Activated CD4-positive, alpha-beta T cell treated with anti-CD3 and anti-CD28 coated beads for 36 hours (primary cell): ENCODE results near the gene FRAT1. TPM values are rescaled to one million over a fixed set of nuclear protein-coding genes. Genes with fewer than 3 reads are reported as not detected.

ENCODE experiments used
- ATAC-seq: fragments of 200-7000 bp; cut with Tn5 transposase; one replicate; pipeline ENCODE4 v1.10.0; 2021; ENCODE audit warnings: mild to moderate bottlenecking, moderate library complexity
- CTCF ChIA-PET: fragments of 350-600 bp; sonication (Branson Sonifier 250); formaldehyde crosslinking; loops from one replicate; lab custom pipeline; 2021; ENCODE audit warnings: antibody characterized with exemption; lab: Charles Lee
- POLR2A ChIA-PET: fragments of 350-600 bp; sonication (Branson Sonifier 250); formaldehyde crosslinking; loops from one replicate; lab custom pipeline; 2021; ENCODE audit warnings: antibody characterized with exemption, inconsistent platforms; lab: Charles Lee
- DNase-seq: peaks from one replicate; pipeline ENCODE4 v3.0.0-alpha.2; 2020
- H3K27ac Mint-ChIP-seq: one replicate; pipeline ENCODE4 v1.8.0; 2021; ENCODE audit warnings: mixed read lengths
- H3K27me3 Mint-ChIP-seq: one replicate; pipeline ENCODE4 v1.8.0; 2021; ENCODE audit warnings: mixed read lengths
- H3K36me3 Mint-ChIP-seq: one replicate; pipeline ENCODE4 v1.8.0; 2021; ENCODE audit warnings: low read depth, mixed read lengths
- H3K4me1 Mint-ChIP-seq: one replicate; pipeline ENCODE4 v1.8.0; 2021; ENCODE audit warnings: mixed read lengths
- H3K4me3 Mint-ChIP-seq: one replicate; pipeline ENCODE4 v1.8.0; 2021; ENCODE audit warnings: mild to moderate bottlenecking, moderate library complexity, mixed read lengths
- H3K9me3 Mint-ChIP-seq: one replicate; pipeline ENCODE4 v1.8.0; 2021; ENCODE audit warnings: low read depth, mixed read lengths
- intact Hi-C, 2 experiments: fragments of 100-400 bp; cut with DNase I in 1 of 2; cut with micrococcal nuclease in 1 of 2; formaldehyde crosslinking; loops; one replicate each; pipeline versions ENCODE4 v1.14.2 to v1.15.1; 2022 to 2024; cut with DNase I, micrococcal nuclease
- total RNA-seq, 2 experiments: library from RNA; stranded (reverse); gene quantifications; one replicate each; pipeline ENCODE4 v1.2.3, GENCODE V29; 2021

FRAT1 gene
- total RNA-seq, 2 experiments from 2014 or later = 1.3 to 1.8 TPM

- H3K27me3 Mint-ChIP-seq = no peaks in the 10 kb centered on the region
- ATAC-seq (no peak), DNase-seq (no peak)
- ChIA-PET POLR2A (interaction anchor here (0.6 kb wide), 1 partner anchor 220 kb away, joined by 5 read pairs; no protein-coding TSS in a partner anchor), CTCF (interaction anchor here (1.0 kb wide), 1 partner anchor 8 kb away, joined by 3 read pairs; no protein-coding TSS in a partner anchor)
- H3K27ac Mint-ChIP-seq = no peak overlapping the region
- H3K4me1 Mint-ChIP-seq = peaks cover 45% of the 10 kb centered on the region
- no peaks in the 10 kb centered on the region for H3K9me3 Mint-ChIP-seq
- intact Hi-C loops = loop anchor here in 1 of 2 experiments (5.0 kb wide), 1 partner anchor 108 kb away; no protein-coding TSS in a partner anchor
- no peak overlapping the region for H3K4me3 Mint-ChIP-seq
- H3K36me3 Mint-ChIP-seq = peaks cover 8% of the 10 kb centered on the region
Measured at GRCh38 chr10:97325754-97326153, 6.7 kb downstream of the FRAT1 start.

- ChIA-PET POLR2A (no interaction called here), CTCF (interaction anchor here (0.6 to 1.1 kb wide), 5 partner anchors 19 to 139 kb away, joined by 3 to 4 read pairs (median 3); no protein-coding TSS in a partner anchor)
- H3K4me1 Mint-ChIP-seq = peaks cover 50% of the 10 kb centered on the region
- no peaks in the 10 kb centered on the region for H3K9me3 Mint-ChIP-seq
- H3K36me3 Mint-ChIP-seq = peaks cover 8% of the 10 kb centered on the region
- intact Hi-C loops = loop anchor here in 1 of 2 experiments (5.0 kb wide), 1 partner anchor 110 kb away; no protein-coding TSS in a partner anchor
- peak overlapping the region; percentile 74 for H3K27ac Mint-ChIP-seq
- H3K4me3 Mint-ChIP-seq = no peak overlapping the region
- H3K27me3 Mint-ChIP-seq = no peaks in the 10 kb centered on the region
- DNase-seq (no peak), ATAC-seq (peak; percentile 79)
Measured at GRCh38 chr10:97327348-97328294, 8.6 kb downstream of the FRAT1 start.

DNA sequence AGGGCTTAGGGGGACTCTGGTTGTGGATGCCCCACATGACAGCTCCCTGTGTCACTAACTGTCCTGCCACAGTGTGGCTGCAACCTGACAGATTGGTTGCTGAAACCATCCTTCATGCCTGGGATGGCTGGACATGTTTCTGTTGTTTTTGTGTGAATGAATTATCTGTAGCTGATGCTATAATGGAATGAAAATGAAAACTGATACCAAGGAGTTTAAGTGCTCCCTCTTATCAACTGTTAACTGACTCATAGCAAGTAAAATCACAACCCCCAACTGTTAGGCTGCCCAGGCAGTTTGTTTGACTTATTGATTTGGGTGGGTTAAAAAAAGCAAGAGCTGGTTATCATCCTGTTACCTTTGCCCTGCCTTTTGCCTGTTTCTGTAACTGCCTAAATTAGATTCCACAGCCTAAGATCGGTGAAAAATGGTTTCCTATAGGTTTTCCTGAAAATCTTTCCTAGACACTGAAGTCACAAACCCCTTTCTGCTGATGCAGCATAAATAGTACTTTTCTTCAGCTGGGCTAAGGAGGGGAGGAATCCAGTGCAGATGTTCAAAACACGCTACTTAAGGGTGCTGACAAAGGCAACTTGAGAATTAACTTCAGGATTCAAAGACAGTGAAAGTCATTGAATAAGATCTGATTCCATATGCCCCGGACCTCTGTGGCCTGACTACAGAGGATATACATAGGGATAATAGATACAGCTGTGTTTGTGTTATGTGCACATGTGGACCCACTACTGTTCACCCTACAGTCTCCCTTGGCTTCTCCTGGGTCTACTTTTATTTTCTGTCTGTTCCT is 9.8 kb downstream of the FRAT1 start:
- H3K4me3 Mint-ChIP-seq = no peak overlapping the region
- ATAC-seq (peak; percentile 58), DNase-seq (no peak)
- peak overlapping the region; percentile 19 for H3K27ac Mint-ChIP-seq
- no peaks in the 10 kb centered on the region for H3K9me3 Mint-ChIP-seq
- ChIA-PET POLR2A (interaction anchor here (0.7 kb wide), 1 partner anchor 74 kb away, joined by 4 read pairs; no protein-coding TSS in a partner anchor), CTCF (interaction anchor here (0.7 to 1.3 kb wide), 4 partner anchors 10 to 137 kb away, joined by 3 to 4 read pairs (median 4); no protein-coding TSS in a partner anchor)
- H3K27me3 Mint-ChIP-seq = no peaks in the 10 kb centered on the region
- intact Hi-C loops = loop anchor here in 1 of 2 experiments (5.0 kb wide), 1 partner anchor 112 kb away; no protein-coding TSS in a partner anchor
- peaks cover 59% of the 10 kb centered on the region for H3K4me1 Mint-ChIP-seq
- H3K36me3 Mint-ChIP-seq = peaks cover 15% of the 10 kb centered on the region

DNA sequence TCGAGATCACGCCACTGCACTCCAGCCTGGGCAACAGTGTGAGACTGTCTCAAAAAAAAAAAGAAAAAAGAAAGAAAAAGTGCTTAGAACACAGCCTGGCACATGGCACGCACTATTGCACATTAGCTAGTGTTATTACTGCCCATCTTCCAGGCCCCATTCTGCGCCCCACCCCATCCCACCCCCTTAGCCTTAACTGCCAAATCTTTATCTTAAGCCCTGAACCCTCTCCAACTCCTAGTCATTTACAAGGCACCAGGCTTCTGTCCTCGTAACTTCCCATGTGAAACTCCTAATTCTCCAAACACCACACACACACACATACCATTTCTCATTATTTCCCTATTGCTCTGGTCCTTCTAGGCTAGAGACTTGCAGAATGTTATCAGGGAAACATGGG is 10.7 kb downstream of the FRAT1 start:
- Mint-ChIP-seq H3K27me3 (no peaks in the 10 kb centered on the region), H3K4me1 (peaks cover 59% of the 10 kb centered on the region), H3K27ac (no peak overlapping the region), H3K4me3 (no peak overlapping the region), H3K36me3 (peaks cover 15% of the 10 kb centered on the region), H3K9me3 (no peaks in the 10 kb centered on the region)
- ChIA-PET CTCF (no interaction called here), POLR2A (no interaction called here)
- intact Hi-C loops = loop anchor here in 1 of 2 experiments (5.0 kb wide), 2 partner anchors 112 to 408 kb away; partner anchors contain the start of gene ZFYVE27
- no peak for ATAC-seq
- DNase-seq = no peak

GRCh38 chr10:97331153-97331703 is 12.2 kb downstream of the FRAT1 start:
- no peaks in the 10 kb centered on the region for H3K27me3 Mint-ChIP-seq
- ATAC-seq = no peak
- H3K4me1 Mint-ChIP-seq = peaks cover 61% of the 10 kb centered on the region
- intact Hi-C loops = loop anchor here in 1 of 2 experiments (5.0 kb wide), 1 partner anchor 406 kb away; the partner anchor contains the start of gene ZFYVE27
- H3K9me3 Mint-ChIP-seq = no peaks in the 10 kb centered on the region
- no peak for DNase-seq
- POLR2A ChIA-PET = interaction anchor here (3.9 kb wide), 1 partner anchor 12 kb away, joined by 27 read pairs; the partner anchor contains the start of gene FRAT1
- H3K27ac Mint-ChIP-seq = no peak overlapping the region
- H3K4me3 Mint-ChIP-seq = no peak overlapping the region
- peaks cover 15% of the 10 kb centered on the region for H3K36me3 Mint-ChIP-seq
- CTCF ChIA-PET = interaction anchor here (0.5 to 2.2 kb wide), 6 partner anchors 11 to 258 kb away, joined by 3 to 13 read pairs (median 3); partner anchors contain the start of gene ARHGAP19

DNA sequence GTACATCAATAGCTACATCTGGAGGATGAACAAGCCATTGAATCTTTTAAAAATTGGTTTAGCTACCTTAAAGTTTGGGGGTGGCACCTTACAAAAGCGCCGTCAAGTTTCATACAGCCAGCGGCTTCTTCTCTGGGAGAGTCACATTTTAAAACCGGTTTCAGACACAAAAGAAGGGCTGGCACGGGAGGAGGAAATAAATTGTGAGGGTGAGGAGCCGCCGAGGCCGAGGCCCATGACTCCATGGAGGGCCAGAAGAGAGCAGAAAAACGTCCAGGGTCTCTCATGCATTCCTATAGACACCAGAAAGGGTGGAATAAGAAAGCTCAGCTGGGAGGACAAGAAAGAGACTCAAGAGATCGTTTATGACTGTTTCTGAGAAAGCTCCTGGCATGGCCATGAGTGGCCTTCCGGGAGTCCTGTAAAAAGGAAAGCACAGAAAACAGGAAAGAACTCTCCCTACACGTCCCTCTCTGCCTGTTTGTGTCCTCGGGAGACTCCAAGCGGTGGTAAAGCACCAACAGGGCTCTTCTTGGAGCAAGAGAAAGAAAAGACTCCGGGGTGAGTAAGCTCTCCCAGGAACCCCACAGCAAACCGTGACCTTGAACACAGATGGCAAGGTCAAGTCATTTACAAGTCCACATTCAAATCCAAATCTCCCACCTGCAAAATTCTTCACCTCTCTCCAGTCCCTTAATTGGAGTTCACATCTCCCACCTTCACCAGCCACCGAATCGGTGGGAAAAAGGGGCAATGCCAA is 13.7 kb downstream of the FRAT1 start:
- Mint-ChIP-seq H3K27ac (peak overlapping the region; percentile 86), H3K27me3 (no peaks in the 10 kb centered on the region), H3K4me3 (peak overlapping the region; percentile 83), H3K4me1 (peaks cover 57% of the 10 kb centered on the region), H3K36me3 (peaks cover 15% of the 10 kb centered on the region), H3K9me3 (no peaks in the 10 kb centered on the region)
- intact Hi-C loops = loop anchor here in 1 of 2 experiments (2.0 to 5.0 kb wide), 2 partner anchors 54 to 405 kb away; partner anchors contain the start of gene ZFYVE27
- ChIA-PET POLR2A (interaction anchor here (0.5 to 3.9 kb wide), 5 partner anchors 14 to 97 kb away, joined by 3 to 27 read pairs (median 4); partner anchors contain the start of gene FRAT1), CTCF (interaction anchor here (0.6 to 2.2 kb wide), 11 partner anchors 8 to 245 kb away, joined by 3 to 22 read pairs (median 4); partner anchors contain the start of gene FRAT1)
- ATAC-seq (no peak), DNase-seq (no peak)

GRCh38 chr10:97333351-97333600 is 14.2 kb downstream of the FRAT1 start:
- no peaks in the 10 kb centered on the region for H3K27me3 Mint-ChIP-seq
- H3K27ac Mint-ChIP-seq = peak overlapping the region; percentile 86
- intact Hi-C loops = loop anchor here in 1 of 2 experiments (2.0 to 5.0 kb wide), 2 partner anchors 54 to 404 kb away; partner anchors contain the start of gene ZFYVE27
- no peak for ATAC-seq
- peaks cover 15% of the 10 kb centered on the region for H3K36me3 Mint-ChIP-seq
- H3K4me1 Mint-ChIP-seq = peaks cover 52% of the 10 kb centered on the region
- peak overlapping the region; percentile 83 for H3K4me3 Mint-ChIP-seq
- H3K9me3 Mint-ChIP-seq = no peaks in the 10 kb centered on the region
- no peak for DNase-seq
- ChIA-PET POLR2A (interaction anchor here (0.7 to 3.9 kb wide), 5 partner anchors 14 to 97 kb away, joined by 3 to 27 read pairs (median 4); partner anchors contain the start of gene FRAT1), CTCF (interaction anchor here (1.0 to 1.9 kb wide), 9 partner anchors 8 to 123 kb away, joined by 3 to 22 read pairs (median 4); partner anchors contain the start of gene FRAT1)

DNA sequence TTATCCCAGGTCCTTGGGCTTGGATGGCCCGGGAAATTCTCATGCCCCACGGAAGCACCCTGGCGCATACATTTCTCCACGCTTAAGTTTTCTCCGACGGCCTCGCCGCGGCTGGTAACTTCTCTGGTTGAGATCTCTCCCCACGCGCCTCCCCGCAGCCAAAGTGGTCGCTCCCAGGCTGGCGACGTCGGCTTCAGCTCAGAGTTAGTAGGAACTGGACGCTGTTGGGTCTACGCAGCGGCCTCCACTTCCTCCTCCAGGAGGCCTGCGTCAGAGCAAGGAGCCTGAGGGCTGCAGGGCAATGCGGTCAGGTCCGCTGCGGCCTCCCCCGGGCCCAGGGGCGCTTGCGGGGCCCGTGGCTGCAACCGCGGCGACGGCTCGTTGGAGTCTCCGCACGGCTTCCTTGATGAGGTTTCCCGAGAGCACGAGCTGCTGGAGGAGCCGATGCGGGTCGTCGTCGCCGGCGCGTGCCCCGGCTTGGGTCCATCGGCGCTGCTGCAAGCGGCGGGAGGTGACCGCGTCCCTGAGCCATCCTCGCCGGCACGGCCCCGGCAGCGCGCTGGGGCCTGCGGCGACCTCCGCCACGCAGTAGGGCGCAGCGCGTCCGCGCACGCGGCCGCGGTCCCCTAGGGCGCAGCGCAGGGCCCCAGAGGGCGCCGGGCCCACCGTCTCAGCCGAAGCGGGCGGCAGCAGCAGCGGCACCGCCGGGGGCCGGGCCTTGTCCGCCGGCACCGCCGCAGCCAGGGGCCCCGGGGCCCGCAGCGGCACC is 14.7 kb downstream of the FRAT1 start:
- ChIA-PET POLR2A (interaction anchor here (0.7 to 3.9 kb wide), 5 partner anchors 15 to 96 kb away, joined by 3 to 27 read pairs (median 4); partner anchors contain the start of genes FRAT1 and RRP12), CTCF (interaction anchor here (0.6 to 1.9 kb wide), 7 partner anchors 9 to 741 kb away, joined by 3 to 22 read pairs (median 4); partner anchors contain the start of gene FRAT1)
- Mint-ChIP-seq H3K36me3 (peaks cover 15% of the 10 kb centered on the region), H3K27me3 (no peaks in the 10 kb centered on the region), H3K9me3 (no peaks in the 10 kb centered on the region), H3K4me1 (peaks cover 47% of the 10 kb centered on the region), H3K27ac (peak overlapping the region; percentile 86), H3K4me3 (peak overlapping the region; percentile 83)
- intact Hi-C loops = loop anchor here (1.0 to 5.0 kb wide), 10 partner anchors 13 to 747 kb away; partner anchors contain the start of genes RRP12 (in 2 of the 2), ARHGAP19 (in 1 of the 2), FRAT1 (in 1 of the 2) and LCOR (in 1 of the 2)
- DNase-seq (peak; percentile 68), ATAC-seq (peak; percentile 28)
